K562 (cell line): ENCODE measurements around the gene RAVER2. TPM values are rescaled to one million over a fixed set of nuclear protein-coding genes. Genes with fewer than 3 reads are reported as not detected.

Experiments used
- ATAC-seq: fragments of 200-7000 bp; cut with Tn5 transposase; 3 replicates; pipeline ENCODE4 v1.9.1; 2020; ENCODE audit warnings: moderate library complexity
- BruUV-seq: library from RNA; stranded (reverse); fragments of 400-500 nt; replicated peaks from 2 replicates; lab custom pipeline; 2021; lab: Mats Ljungman, UMichigan
- CTCF ChIA-PET: fragments of 300-600 bp; formaldehyde crosslinking; extraction: SDS; loops from one replicate; lab custom pipeline; 2021; ENCODE audit warnings: low intra/inter-chr PET ratio; lab: Yijun Ruan, JAX
- POLR2A ChIA-PET: fragments of 300-600, 350-650 bp; sonication (Branson Sonifier 250); formaldehyde crosslinking; extraction: SDS; loops from one replicate; lab custom pipeline; 2021; ENCODE audit warnings: antibody characterized with exemption, inconsistent platforms; lab: Yijun Ruan, JAX
- DNase-seq, 4 experiments: peaks; one replicate each; pipeline versions ENCODE4 v3.0.0 to v3.0.0-alpha.2; 2011 to 2018; ENCODE audit warnings: low spot score in 3 of 4, mixed read lengths in 3 of 4; ENCODE audit errors: extremely low read depth in 1 of 4
- FAIRE-seq: peaks from 2 replicates; lab custom pipeline; 2011; peaks lifted over from hg19 to GRCh38; lab: Jason Lieb, UNC
- H2AFZ ChIP-seq: 2 replicates; pipeline ENCODE4 v1.6.0; 2011; ENCODE audit warnings: low read depth, low read length, control low read depth, inconsistent platforms
- H3K27ac ChIP-seq: fragments of 200-600 bp; 3 replicates; pipeline ENCODE4 v1.8.0; 2011; ENCODE audit warnings: low read depth, mild to moderate bottlenecking, control low read depth, inconsistent platforms, low read length, moderate library complexity, mixed read lengths; ENCODE audit errors: extremely low read depth
- H3K27me3 ChIP-seq, 2 experiments: fragments of 300-600 bp in 1 of 2; 2 replicates in 1 of 2; 3 replicates in 1 of 2; pipeline versions ENCODE4 v1.6.0 to v1.8.0; 2011; ENCODE audit warnings: inconsistent platforms in 2 of 2, low read length in 2 of 2, mild to moderate bottlenecking in 1 of 2, mixed read lengths in 1 of 2, moderate library complexity in 1 of 2; ENCODE audit not compliant: control insufficient read depth in 2 of 2, insufficient read depth in 2 of 2
- H3K36me3 ChIP-seq: fragments of 300-600 bp; 3 replicates; pipeline ENCODE4 v1.8.0; 2011; ENCODE audit warnings: mild to moderate bottlenecking, low read length, inconsistent platforms; ENCODE audit not compliant: control insufficient read depth, insufficient read depth
- H3K4me1 ChIP-seq, 2 experiments: fragments of 200-600 bp in 1 of 2; replicated peaks in 1 of 2; 2 replicates in 1 of 2; 3 replicates in 1 of 2; pipeline versions ENCODE4 v1.5.1 to v1.8.0; 2011; ENCODE audit warnings: inconsistent platforms in 2 of 2, low read length in 2 of 2, mild to moderate bottlenecking in 1 of 2, mixed read lengths in 1 of 2, moderate library complexity in 1 of 2; ENCODE audit not compliant: control insufficient read depth in 2 of 2, insufficient read depth in 2 of 2
- H3K4me2 ChIP-seq: 2 replicates; pipeline ENCODE4 v1.6.1; 2011; ENCODE audit warnings: low read length, control low read depth, inconsistent platforms, mixed read lengths; ENCODE audit not compliant: insufficient read depth
- H3K4me3 ChIP-seq: fragments of 200-600 bp; sonication (generic), shearing (Covaris generic); 2 replicates; pipeline ENCODE4 v1.5.1; 2016; ENCODE audit warnings: control low read depth, inconsistent platforms
- H3K79me2 ChIP-seq: fragments of 200-600 bp; 3 replicates; pipeline ENCODE4 v1.8.0; 2011; ENCODE audit warnings: low read length, inconsistent platforms; ENCODE audit not compliant: control insufficient read depth, insufficient read depth
- H3K9ac ChIP-seq, 2 experiments: 2 replicates each; pipeline versions ENCODE4 v1.6.0 to v1.6.1; 2011; ENCODE audit warnings: low read depth in 2 of 2, low read length in 2 of 2, control low read depth in 1 of 2, inconsistent platforms in 1 of 2, mild to moderate bottlenecking in 1 of 2, mixed read lengths in 1 of 2; ENCODE audit not compliant: insufficient read depth in 1 of 2
- H3K9me1 ChIP-seq: one replicate; pipeline ENCODE4 v1.6.0; 2011; ENCODE audit warnings: inconsistent platforms, mild to moderate bottlenecking, low read length, moderate library complexity; ENCODE audit not compliant: control insufficient read depth, insufficient read depth
- H3K9me3 ChIP-seq: replicated peaks from 2 replicates; pipeline ENCODE4 v1.5.1; 2011; ENCODE audit warnings: low read depth, low read length, inconsistent platforms; ENCODE audit not compliant: control insufficient read depth, insufficient read depth
- H4K20me1 ChIP-seq: replicated peaks from 2 replicates; pipeline ENCODE4 v1.6.1; 2011; ENCODE audit warnings: low read length, inconsistent platforms, mixed read lengths; ENCODE audit not compliant: control insufficient read depth, insufficient read depth
- CHD2 ChIP-seq: IDR thresholded peaks from 2 replicates; pipeline ENCODE4 v1.6.1; 2011; ENCODE audit warnings: low read depth, low read length
- DACH1 ChIP-seq: fragments of 450-650 bp; IDR thresholded peaks from 2 replicates; pipeline ENCODE4 v1.6.1; 2018; ENCODE audit not compliant: partially characterized antibody
- FUS ChIP-seq: fragments of 200-400 bp; formaldehyde crosslinking; optimal IDR thresholded peaks from 2 replicates; pipeline ENCODE3; 2017; ENCODE audit warnings: low read depth, low read length
- HDGF ChIP-seq: fragments of 450-650 bp; IDR thresholded peaks from 2 replicates; pipeline ENCODE4 v1.6.1; 2016
- HEY1 ChIP-seq: fragments of 250-450 bp; sonication (Bioruptor Pico); IDR thresholded peaks from 2 replicates; pipeline ENCODE4 v1.5.0; 2020; ENCODE audit warnings: mild to moderate bottlenecking, moderate library complexity, borderline replicate concordance
- HNRNPLL ChIP-seq: fragments of 200-400 bp; formaldehyde crosslinking; IDR thresholded peaks from 2 replicates; pipeline ENCODE4 v1.6.1; 2017; ENCODE audit warnings: low read length, low read depth, mild to moderate bottlenecking; ENCODE audit not compliant: poor library complexity, severe bottlenecking
- JUND ChIP-seq, 2 experiments: IDR thresholded peaks; 2 replicates in 1 of 2; 3 replicates in 1 of 2; pipeline ENCODE4 v1.6.1; 2011; ENCODE audit warnings: borderline replicate concordance in 2 of 2, low read depth in 2 of 2, low read length in 2 of 2, improper control_type of control experiment in 1 of 2, missing biosample characterization in 1 of 2, missing genetic modification characterization in 1 of 2, missing genetic modification reagents in 1 of 2
- OTX1 ChIP-seq: fragments of 450-650 bp; formaldehyde crosslinking; IDR thresholded peaks from 2 replicates; pipeline ENCODE4 v1.4.0; 2022; ENCODE audit warnings: mild to moderate bottlenecking
- RHOXF2B ChIP-seq: fragments of 250-450 bp; sonication (Bioruptor Pico); conservative IDR thresholded peaks from 2 replicates; pipeline ENCODE4 v1.5.1; 2021
- SAFB ChIP-seq: fragments of 200-400 bp; formaldehyde crosslinking; IDR thresholded peaks from 2 replicates; pipeline ENCODE4 v1.6.1; 2017; ENCODE audit warnings: low read depth, low read length, borderline replicate concordance
- SP2 ChIP-seq: IDR thresholded peaks from 2 replicates; pipeline ENCODE4 v1.6.1; 2011; ENCODE audit warnings: mild to moderate bottlenecking, low read depth, low read length, moderate library complexity; ENCODE audit not compliant: poor library complexity, severe bottlenecking; ENCODE audit errors: extremely low read depth
- TAF1 ChIP-seq: IDR thresholded peaks from 2 replicates; pipeline ENCODE4 v1.6.1; 2011; ENCODE audit warnings: mild to moderate bottlenecking, low read length, moderate library complexity; ENCODE audit not compliant: insufficient read depth, control insufficient read depth, severe bottlenecking; ENCODE audit errors: extremely low read depth
- TEAD4 ChIP-seq, 2 experiments: sonication (generic) in 1 of 2; formaldehyde crosslinking in 1 of 2; IDR thresholded peaks; 2 replicates each; pipeline versions ENCODE4 v1.6.1 to v1.8.0; 2012 to 2022; ENCODE audit warnings: borderline replicate concordance in 1 of 2, inconsistent platforms in 1 of 2, low read length in 1 of 2, mild to moderate bottlenecking in 1 of 2, missing genetic modification reagents in 1 of 2
- U2AF2 ChIP-seq: fragments of 200-400 bp; formaldehyde crosslinking; optimal IDR thresholded peaks from 2 replicates; pipeline ENCODE3; 2017; ENCODE audit warnings: low read depth, mild to moderate bottlenecking, low read length
- ZBTB17 ChIP-seq: fragments of 450-650 bp; formaldehyde crosslinking; IDR thresholded peaks from 2 replicates; pipeline ENCODE4 v1.4.0; 2020; ENCODE audit warnings: mild to moderate bottlenecking
- ZFX ChIP-seq: sonication (generic); formaldehyde crosslinking; IDR thresholded peaks from 2 replicates; pipeline ENCODE4 v1.8.0; 2022; ENCODE audit warnings: mild to moderate bottlenecking, missing genetic modification reagents, moderate library complexity
- ZNF175 ChIP-seq: fragments of 200-800 bp; sonication (Bioruptor generic); IDR thresholded peaks from 2 replicates; pipeline ENCODE4 v1.6.1; 2016; ENCODE audit warnings: low read depth, mild to moderate bottlenecking, missing genetic modification characterization, missing compliant biosample characterization
- WGBS: fragments of 100-300 bp; shearing (Covaris generic); methylation state at CpG from one replicate; pipeline ENCODE4 v1.1.6; 2016; ENCODE audit warnings: low coverage, mixed read lengths; ENCODE audit not compliant: insufficient coverage; ENCODE audit errors: missing lambda C conversion rate; 5-methylcytosine and 5-hydroxymethylcytosine counted together
- in situ Hi-C: fragments of 300-500 bp; cut with MboI; formaldehyde crosslinking; loops from 4 replicates; pipeline ENCODE4 v1.15.0; 2018; ENCODE audit warnings: inconsistent platforms, mixed read lengths
- intact Hi-C: fragments of 100-400 bp; cut with micrococcal nuclease; formaldehyde crosslinking; loops from 2 replicates; pipeline ENCODE4 v1.14.2; 2022
- polyA plus RNA-seq, 8 experiments: library from polyadenylated mRNA; depleted of rRNA in 4 of 8; stranded (reverse) in 5 of 8; unstranded in 3 of 8; fragments of >200 nt; fragmentation: Nextera tagmentation in 2 of 8; fragmentation: Illumina TruSeq in 1 of 8; extraction: Ambion mirVana in 2 of 8; extraction: Trizol in 1 of 8; gene quantifications; 2 replicates each; pipeline versions ENCODE4 v1.2.1 to v1.2.3, GENCODE V29; 2011 to 2014; ENCODE audit warnings: inconsistent platforms in 1 of 8, missing spikeins in 1 of 8
- total RNA-seq, 7 experiments: library from RNA; depleted of rRNA in 6 of 7; stranded (reverse); fragments of >200 nt in 6 of 7; fragmentation: Illumina TruSeq in 2 of 7; extraction: Trizol in 2 of 7; gene quantifications; 2 replicates each; pipeline versions ENCODE4 v1.2.1 to v1.2.3, GENCODE V29; 2011 to 2021; ENCODE audit warnings: low replicate concordance in 1 of 7
- TF ChIP-seq, protein P1 (sequence below), 2 experiments: fragments of 450-650 bp; conservative IDR thresholded peaks; 2 replicates each; pipeline ENCODE4 v1.6.1; 2017; ENCODE audit warnings: mild to moderate bottlenecking in 2 of 2, moderate library complexity in 2 of 2

The RAVER2 gene
- total and polyA plus RNA-seq, 9 of the 15 experiments (the other 6 are each of a cell fraction or from before 2014, with no cell fraction given): 1.8 to 6.1 (median 4.4) TPM

DNA sequence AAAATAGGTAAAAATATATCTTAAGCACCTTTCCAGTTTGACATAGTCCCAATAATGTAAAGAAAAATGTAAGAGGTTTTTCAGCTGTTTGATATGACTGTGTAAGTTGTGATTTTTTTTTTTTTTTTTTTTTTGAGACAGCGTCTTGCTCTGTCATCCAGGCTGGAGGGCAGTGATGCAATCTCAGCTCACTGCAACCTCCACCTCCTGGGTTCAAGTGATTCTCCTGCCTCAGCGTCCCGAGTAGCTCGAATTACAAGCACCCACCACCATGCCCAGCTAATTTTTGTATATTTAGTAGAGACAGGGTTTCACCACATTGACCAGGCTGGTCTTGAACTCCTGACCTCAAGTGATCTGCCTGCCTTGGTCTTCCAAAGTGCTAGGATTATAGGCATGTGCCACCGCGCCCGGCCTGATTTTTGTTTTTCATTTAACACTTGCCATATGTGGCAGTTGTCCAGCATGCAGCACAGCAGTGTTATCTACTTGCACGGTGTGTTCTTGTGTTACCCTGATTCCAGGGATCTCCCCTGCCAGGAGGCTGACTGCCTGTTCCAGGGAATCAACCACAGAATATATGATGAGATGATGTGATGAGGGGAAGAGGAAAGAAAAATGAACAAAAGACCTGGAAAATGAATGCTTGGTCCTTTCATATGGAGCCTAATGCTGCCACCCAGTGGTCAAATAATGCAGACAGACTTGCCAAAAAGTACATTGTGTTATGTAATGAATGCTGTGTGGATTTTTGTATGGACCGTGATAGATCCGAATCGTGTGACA, 79.0 kb downstream of the RAVER2 start:
- no peaks in the 10 kb centered on the region for H3K9me3 ChIP-seq
- FAIRE-seq (peak; percentile 96), ATAC-seq (peak; percentile 91), DNase-seq (peak; percentile 47 to 83 (median 52))
- peak overlapping the region; percentile 36; the same call in 1 of the 2 replicates for H2AFZ ChIP-seq
- no peaks in the 10 kb centered on the region for H3K9me1 ChIP-seq
- H3K4me2 ChIP-seq: no peak overlapping the region
- H3K9ac ChIP-seq: no peak overlapping the region
- no peaks in the 10 kb centered on the region for H3K79me2 ChIP-seq
- no peaks in the 10 kb centered on the region for H4K20me1 ChIP-seq
- no peaks in the 10 kb centered on the region for H3K4me1 ChIP-seq
- H3K36me3 ChIP-seq: no peaks in the 10 kb centered on the region
- intact Hi-C loops (loop anchor here (1.0 to 5.0 kb wide), 4 partner anchors 80 to 555 kb away; no protein-coding TSS in a partner anchor), in situ Hi-C loops (loop anchor here (10.0 kb wide), 2 partner anchors 79 to 139 kb away; partner anchors contain the start of gene RAVER2)
- no peaks in the 10 kb centered on the region for H3K27me3 ChIP-seq
- no peak overlapping the region for H3K27ac ChIP-seq
- H3K4me3 ChIP-seq: no peak overlapping the region
- 14% methylated on average over 11 of the region's 11 CpGs for WGBS
- POLR2A ChIA-PET: interaction anchor here (0.7 kb wide), 1 partner anchor 58 kb away, joined by 3 read pairs; no protein-coding TSS in a partner anchor
- no TSS peak for BruUV-seq
- CTCF ChIA-PET: interaction anchor here (0.5 to 2.9 kb wide), 9 partner anchors 64 to 555 kb away, joined by 3 to 19 read pairs (median 5); partner anchors contain the start of gene RAVER2
- TF ChIP-seq ZBTB17 (CRISPR knock-in tag) (no peak), DACH1 (no peak), SAFB (no peak), FUS (no peak), OTX1 (CRISPR knock-in tag) (no peak), U2AF2 (no peak), TAF1 (no peak), TEAD4 (IDR thresholded peaks at IDR 0.05; ENCODE audit: low read length) (0 out of 2 replicates have a peak, but pooled peaks have one; percentile 27), TEAD4 (CRISPR knock-in tag; IDR thresholded peaks at IDR 0.05; ENCODE audit: borderline replicate concordance) (no peak), ZFX (CRISPR knock-in tag) (no peak), HEY1 (no peak), ZNF175 (CRISPR knock-in tag) (no peak), RHOXF2B (no peak), JUND (IDR thresholded peaks at IDR 0.05; ENCODE audit: borderline replicate concordance, low read depth, low read length) (peak; percentile 37; the same call in 1 of the 2 replicates), JUND (tag; IDR thresholded peaks at IDR 0.05; ENCODE audit: borderline replicate concordance, low read depth, low read length) (no peak), CHD2 (no peak), HNRNPLL (no peak), SP2 (no peak), HDGF (no peak)
- TF ChIP-seq, protein P1, sequence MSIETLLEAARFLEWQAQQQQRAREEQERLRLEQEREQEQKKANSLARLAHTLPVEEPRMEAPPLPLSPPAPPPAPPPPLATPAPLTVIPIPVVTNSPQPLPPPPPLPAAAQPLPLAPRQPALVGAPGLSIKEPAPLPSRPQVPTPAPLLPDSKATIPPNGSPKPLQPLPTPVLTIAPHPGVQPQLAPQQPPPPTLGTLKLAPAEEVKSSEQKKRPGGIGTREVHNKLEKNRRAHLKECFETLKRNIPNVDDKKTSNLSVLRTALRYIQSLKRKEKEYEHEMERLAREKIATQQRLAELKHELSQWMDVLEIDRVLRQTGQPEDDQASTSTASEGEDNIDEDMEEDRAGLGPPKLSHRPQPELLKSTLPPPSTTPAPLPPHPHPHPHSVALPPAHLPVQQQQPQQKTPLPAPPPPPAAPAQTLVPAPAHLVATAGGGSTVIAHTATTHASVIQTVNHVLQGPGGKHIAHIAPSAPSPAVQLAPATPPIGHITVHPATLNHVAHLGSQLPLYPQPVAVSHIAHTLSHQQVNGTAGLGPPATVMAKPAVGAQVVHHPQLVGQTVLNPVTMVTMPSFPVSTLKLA (conservative IDR thresholded peaks at IDR 0.05): no peak
